Lung (tissue), 12 donors: ENCODE measurements around the gene HCST. TPM values are rescaled to one million over a fixed set of nuclear protein-coding genes. Genes with fewer than 3 reads are reported as not detected.

Experiments used
- ATAC-seq: fragments of 200-7000 bp; cut with Tn5 transposase; one replicate; pipeline ENCODE4 v1.9.1; 2020; ENCODE audit warnings: moderate number of reproducible peaks; ENCODE audit not compliant: insufficient read depth, low FRiP score
- DNase-seq, 3 donors: peaks; one replicate each; pipeline ENCODE4 v3.0.0-alpha.2; 2013 to 2017
- H3K27ac ChIP-seq, 2 donors: one replicate each; pipeline ENCODE4 v1.5.1; 2013; ENCODE audit warnings: mild to moderate bottlenecking in 2 of 2, moderate library complexity in 2 of 2, control low read depth in 1 of 2, inconsistent platforms in 1 of 2, low read depth in 1 of 2, low read length in 1 of 2
- H3K27me3 ChIP-seq, 3 donors: one replicate each; pipeline ENCODE4 v1.5.1; 2013; ENCODE audit warnings: low read length in 2 of 3; ENCODE audit not compliant: control insufficient read depth in 3 of 3, insufficient read depth in 3 of 3
- H3K36me3 ChIP-seq, 4 donors: one replicate each; pipeline ENCODE4 v1.5.1; 2013; ENCODE audit warnings: low read length in 4 of 4, mild to moderate bottlenecking in 1 of 4, moderate library complexity in 1 of 4; ENCODE audit not compliant: control insufficient read depth in 4 of 4, insufficient read depth in 4 of 4
- H3K4me1 ChIP-seq, 5 donors: one replicate each; pipeline ENCODE4 v1.5.1; 2013; ENCODE audit warnings: low read length in 5 of 5, mild to moderate bottlenecking in 2 of 5, moderate library complexity in 1 of 5; ENCODE audit not compliant: control insufficient read depth in 5 of 5, insufficient read depth in 5 of 5
- H3K4me3 ChIP-seq: one replicate; pipeline ENCODE4 v1.5.1; 2013; ENCODE audit warnings: mild to moderate bottlenecking, control low read depth, moderate library complexity
- H3K9ac ChIP-seq, 2 donors: one replicate each; pipeline ENCODE4 v1.5.1; 2013; ENCODE audit warnings: low read length in 2 of 2, control low read depth in 1 of 2; ENCODE audit not compliant: insufficient read depth in 1 of 2
- H3K9me3 ChIP-seq, 4 donors: one replicate each; pipeline ENCODE4 v1.5.1; 2013; ENCODE audit warnings: low read length in 3 of 4, mild to moderate bottlenecking in 1 of 4, moderate library complexity in 1 of 4; ENCODE audit not compliant: control insufficient read depth in 4 of 4, insufficient read depth in 3 of 4
- CTCF ChIP-seq: IDR thresholded peaks from 2 replicates; pipeline ENCODE4 v1.5.1; 2012; ENCODE audit warnings: mild to moderate bottlenecking; ENCODE audit errors: control extremely low read depth, extremely low read depth
- WGBS, 2 donors: extraction: QIAGEN DNeasy Blood & Tissue Kit; methylation state at CpG; one replicate each; pipeline ENCODE4 v1.1.7; 2013; 5-methylcytosine and 5-hydroxymethylcytosine counted together
- polyA plus RNA-seq, 2 donors: library from polyadenylated mRNA; stranded (reverse); fragments of 200-250 nt; gene quantifications; one replicate each; pipeline ENCODE4 v1.2.1, GENCODE V29; 2013
- total RNA-seq, 2 donors: library from RNA; depleted of rRNA in 1 of 2; stranded (reverse); fragments of >200 nt in 1 of 2; gene quantifications; one replicate each; pipeline ENCODE4 v1.2.1, GENCODE V29; 2014 to 2021
- donor health status: control.
- donor health status: control.
- donor health status: Bipolar disorder and iron deficiency.
- donor health status: healthy.
- donor health status: DM: yes; HTN: yes; CAD: no.

The HCST gene
- total and polyA plus RNA-seq, 4 donors, result 5.4 to 118 (median 61.2) TPM

DNA sequence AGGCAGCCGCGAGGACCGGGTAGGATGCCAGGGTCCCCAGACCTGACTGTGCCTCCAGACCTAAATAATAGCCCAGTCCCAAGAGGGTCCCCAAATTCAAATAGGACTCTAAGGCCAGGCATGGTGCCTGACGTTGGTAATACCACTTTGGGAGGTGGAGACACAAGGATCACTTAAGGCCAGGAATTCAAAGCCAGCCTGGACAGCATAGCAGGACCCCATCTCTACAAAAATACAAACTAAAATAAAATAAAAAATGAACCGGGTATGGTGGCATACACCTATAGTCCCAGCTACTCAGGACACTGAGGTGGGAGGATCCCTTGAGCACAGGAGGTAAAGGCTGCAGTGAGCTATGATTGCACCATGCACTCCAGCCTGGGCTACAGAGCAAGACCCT, 39.3 kb upstream of the HCST start:
- DNase-seq, result no peak
- Histone ChIP-seq H3K4me3 (no peak overlapping the region), H3K36me3 (no peaks in the 10 kb centered on the region), H3K9ac (no peak overlapping the region), H3K27me3 (peaks cover 10 to 23% (median 22%) of the 10 kb centered on the region in 3 donors), H3K4me1 (peaks cover 0 to 3% (median 0%) of the 10 kb centered on the region in 5 donors), H3K27ac (no peak overlapping the region), H3K9me3 (peaks cover 0 to 4% (median 0%) of the 10 kb centered on the region in 4 donors)
- TF ChIP-seq CTCF, result no peak
- ATAC-seq, result no peak
- 87% methylated on average over 5 of the region's 5 CpGs for WGBS, 2 donors

DNA sequence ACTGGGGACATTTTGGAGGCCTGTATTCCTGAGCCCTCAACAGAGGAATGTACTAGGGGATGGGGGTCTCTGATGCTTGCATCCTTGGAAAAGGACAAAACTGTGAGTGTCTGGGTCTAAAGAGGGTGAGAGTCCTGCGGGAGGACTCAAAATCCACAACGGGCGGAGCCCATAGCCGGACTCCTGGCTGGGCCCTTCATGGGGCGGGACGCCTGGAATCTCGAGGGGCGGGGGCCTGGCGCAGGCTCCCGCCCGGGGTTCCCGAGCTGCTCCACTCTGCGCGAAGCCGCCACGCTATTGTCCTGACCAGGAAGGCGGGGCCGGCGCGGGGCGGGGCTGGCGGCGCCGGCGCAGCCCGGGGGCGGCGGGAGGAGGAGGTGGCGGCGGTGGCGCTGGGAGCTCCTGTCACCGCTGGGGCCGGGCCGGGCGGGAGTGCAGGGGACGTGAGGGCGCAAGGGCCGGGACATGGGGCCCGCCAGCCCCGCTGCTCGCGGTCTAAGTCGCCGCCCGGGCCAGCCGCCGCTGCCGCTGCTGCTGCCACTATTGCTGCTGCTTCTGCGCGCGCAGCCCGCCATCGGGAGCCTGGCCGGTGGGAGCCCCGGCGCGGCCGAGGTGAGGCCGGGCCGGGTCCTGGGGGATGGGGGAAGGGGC, 34.0 kb upstream of the HCST start, which contains the start of gene APLP1:
TSS of gene APLP1 (plus strand) at position 403 of the 651 bp plus-strand sequence. CDS start at position 466, 63 bp downstream.
- TF ChIP-seq CTCF, result no peak
- Histone ChIP-seq H3K36me3 (no peaks in the 10 kb centered on the region), H3K4me1 (peaks cover 0 to 16% (median 0%) of the 10 kb centered on the region in 5 donors), H3K4me3 (peak within 1 kb of the TSS; percentile 33), H3K27ac (no peak within 1 kb of the TSS), H3K9ac (no peak within 1 kb of the TSS), H3K9me3 (no peaks in the 10 kb centered on the region), H3K27me3 (no peaks in the 10 kb centered on the region)
- 2 to 4% methylated on average over 35 to 60 of the region's 60 CpGs for WGBS, 2 donors
- DNase-seq, result peak; percentile 60 to 73 (median 69)
- peak; percentile 80 for ATAC-seq

DNA sequence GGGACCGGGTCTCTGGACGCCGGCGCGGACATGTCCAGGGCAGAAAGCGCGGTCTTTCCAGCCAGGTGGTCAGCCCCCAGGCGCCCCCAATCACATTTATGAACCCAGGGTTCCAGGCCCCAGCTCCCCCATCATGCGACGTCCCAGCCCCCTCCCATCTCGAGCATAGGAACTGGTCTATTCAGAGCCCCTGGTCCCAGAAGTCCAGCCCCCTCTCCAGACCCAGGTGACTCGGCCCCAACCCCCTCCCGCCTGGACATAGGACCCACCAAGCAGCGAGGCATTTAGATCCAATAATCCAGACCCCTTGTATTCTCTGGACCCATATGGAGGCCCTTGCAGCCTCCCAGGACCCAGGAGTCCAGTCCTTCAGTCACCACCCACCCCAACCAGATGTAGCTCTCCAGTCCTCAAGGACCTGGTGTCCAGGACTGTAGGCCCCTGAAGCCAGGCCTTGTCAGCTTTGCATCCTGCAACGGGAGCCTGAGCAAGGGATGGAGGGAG, 33.5 kb upstream of the HCST start:
- WGBS, 2 donors, result 4% methylated on average over 10 to 15 of the region's 15 CpGs
- no peak for ATAC-seq

More for the DNA sequence above, 33.5 kb upstream of the HCST start:
- Histone ChIP-seq H3K27ac (no peak overlapping the region), H3K4me3 (no peak overlapping the region), H3K27me3 (no peaks in the 10 kb centered on the region), H3K4me1 (peaks cover 0 to 16% (median 0%) of the 10 kb centered on the region in 5 donors), H3K9ac (no peak overlapping the region), H3K36me3 (no peaks in the 10 kb centered on the region), H3K9me3 (no peaks in the 10 kb centered on the region)
- peak in 1 of 3 donors; percentile 4 for DNase-seq
- no peak for TF ChIP-seq CTCF
